Measurements from ENCODE around the gene COQ7. TPM values are rescaled to one million over a fixed set of nuclear protein-coding genes. Genes with fewer than 3 reads are reported as not detected.

COQ7 gene
- total RNA-seq, 1 donor from 2014 or later = 15.4 TPM

DNA sequence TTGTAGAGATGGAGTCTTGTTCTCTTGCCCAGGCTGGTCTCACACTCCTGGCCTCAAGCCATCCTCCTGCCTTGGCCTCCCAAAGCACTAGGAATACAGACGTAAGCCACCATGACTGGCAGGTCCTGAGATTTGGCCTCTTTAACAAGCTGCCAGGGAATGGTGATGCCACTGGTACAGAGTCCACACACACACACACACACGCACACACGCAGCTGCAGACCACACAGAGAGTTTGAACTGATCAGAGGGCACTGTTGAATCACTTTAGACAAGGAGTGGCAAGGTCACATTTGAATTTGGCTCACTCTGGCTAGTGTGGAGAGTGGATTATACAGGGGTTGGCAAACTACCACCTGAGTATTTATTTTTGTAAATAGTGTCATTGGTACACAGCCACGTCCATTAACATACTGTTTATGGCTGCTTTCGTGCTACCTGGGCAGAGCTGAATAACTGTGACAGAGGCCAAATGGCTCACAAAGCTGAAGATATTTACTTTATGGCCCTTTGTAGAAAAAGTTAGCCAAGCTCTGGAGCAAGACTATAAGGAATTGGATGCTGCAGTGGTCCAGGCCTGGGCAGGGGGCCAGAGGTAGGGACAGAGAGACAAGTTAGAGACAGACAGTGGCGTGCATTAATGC, 56.2 kb downstream of the COQ7 start:
- no peaks in the 10 kb centered on the region for H3K27me3 ChIP-seq
- peaks cover 30% of the 10 kb centered on the region for H3K4me1 ChIP-seq
- TF ChIP-seq, protein P1, sequence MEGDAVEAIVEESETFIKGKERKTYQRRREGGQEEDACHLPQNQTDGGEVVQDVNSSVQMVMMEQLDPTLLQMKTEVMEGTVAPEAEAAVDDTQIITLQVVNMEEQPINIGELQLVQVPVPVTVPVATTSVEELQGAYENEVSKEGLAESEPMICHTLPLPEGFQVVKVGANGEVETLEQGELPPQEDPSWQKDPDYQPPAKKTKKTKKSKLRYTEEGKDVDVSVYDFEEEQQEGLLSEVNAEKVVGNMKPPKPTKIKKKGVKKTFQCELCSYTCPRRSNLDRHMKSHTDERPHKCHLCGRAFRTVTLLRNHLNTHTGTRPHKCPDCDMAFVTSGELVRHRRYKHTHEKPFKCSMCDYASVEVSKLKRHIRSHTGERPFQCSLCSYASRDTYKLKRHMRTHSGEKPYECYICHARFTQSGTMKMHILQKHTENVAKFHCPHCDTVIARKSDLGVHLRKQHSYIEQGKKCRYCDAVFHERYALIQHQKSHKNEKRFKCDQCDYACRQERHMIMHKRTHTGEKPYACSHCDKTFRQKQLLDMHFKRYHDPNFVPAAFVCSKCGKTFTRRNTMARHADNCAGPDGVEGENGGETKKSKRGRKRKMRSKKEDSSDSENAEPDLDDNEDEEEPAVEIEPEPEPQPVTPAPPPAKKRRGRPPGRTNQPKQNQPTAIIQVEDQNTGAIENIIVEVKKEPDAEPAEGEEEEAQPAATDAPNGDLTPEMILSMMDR (IDR thresholded peaks at IDR 0.05) = no peak
- no peak for ATAC-seq
- intact Hi-C loops (cut with DNase I) = no loop called here
- H3K36me3 ChIP-seq = peaks cover 5% of the 10 kb centered on the region
- no peaks in the 10 kb centered on the region for H3K9me3 ChIP-seq
- no peak for DNase-seq
- H3K4me3 ChIP-seq = no peak overlapping the region
- no peak overlapping the region for H3K27ac ChIP-seq

DNA sequence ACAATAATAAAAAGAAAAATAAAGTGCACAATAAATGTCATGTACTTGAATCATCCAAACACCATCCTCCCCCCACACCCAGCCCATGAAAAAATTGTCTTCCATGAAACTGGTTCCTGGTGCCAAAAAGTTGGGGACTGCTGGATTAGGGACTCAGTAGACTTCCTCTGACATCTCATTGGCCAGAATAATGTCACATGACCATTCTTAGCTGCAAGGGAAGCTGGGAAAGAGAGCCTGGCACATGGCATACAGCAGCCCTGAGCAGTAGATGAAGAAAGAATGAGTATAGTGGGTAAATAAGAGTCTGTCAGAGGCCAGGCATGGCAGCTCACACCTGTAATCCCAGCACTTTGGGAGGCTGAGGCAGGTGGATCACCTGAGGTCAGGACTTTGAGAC, 58.9 kb downstream of the COQ7 start:
- ATAC-seq (no peak), DNase-seq (no peak)
- Histone ChIP-seq H3K27ac (no peak overlapping the region), H3K27me3 (no peaks in the 10 kb centered on the region), H3K4me3 (no peak overlapping the region), H3K9me3 (no peaks in the 10 kb centered on the region), H3K4me1 (peaks cover 32% of the 10 kb centered on the region), H3K36me3 (no peaks in the 10 kb centered on the region)
- TF ChIP-seq, protein P1 (IDR thresholded peaks at IDR 0.05) = no peak
- intact Hi-C loops (cut with DNase I) = no loop called here

DNA sequence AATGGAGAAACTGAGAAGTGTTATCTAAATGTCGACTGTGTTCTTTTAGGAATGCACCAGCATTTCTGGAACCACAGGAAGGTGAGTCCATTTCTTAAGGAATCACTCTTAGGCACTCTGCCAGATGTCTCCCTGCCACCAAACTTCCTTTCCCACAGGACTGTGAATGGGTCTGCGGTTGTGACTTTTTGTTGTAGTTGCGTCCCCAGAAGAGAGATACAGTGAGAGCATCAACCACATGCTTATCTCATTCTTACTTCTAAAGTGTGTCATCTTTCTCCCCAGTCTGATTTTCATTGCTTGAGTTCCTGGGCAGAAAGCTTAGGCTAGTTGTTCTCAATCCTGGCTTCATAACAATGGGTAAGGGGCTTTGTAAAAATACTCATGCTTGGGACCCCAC, 59.8 kb downstream of the COQ7 start:
- peaks cover 35% of the 10 kb centered on the region for H3K4me1 ChIP-seq
- H3K4me3 ChIP-seq = no peak overlapping the region
- H3K27me3 ChIP-seq = no peaks in the 10 kb centered on the region
- H3K36me3 ChIP-seq = no peaks in the 10 kb centered on the region
- H3K9me3 ChIP-seq = no peaks in the 10 kb centered on the region
- intact Hi-C loops (cut with DNase I) = no loop called here
- ATAC-seq (no peak), DNase-seq (no peak)
- TF ChIP-seq, protein P1 (IDR thresholded peaks at IDR 0.05) = no peak
- H3K27ac ChIP-seq = no peak overlapping the region

DNA sequence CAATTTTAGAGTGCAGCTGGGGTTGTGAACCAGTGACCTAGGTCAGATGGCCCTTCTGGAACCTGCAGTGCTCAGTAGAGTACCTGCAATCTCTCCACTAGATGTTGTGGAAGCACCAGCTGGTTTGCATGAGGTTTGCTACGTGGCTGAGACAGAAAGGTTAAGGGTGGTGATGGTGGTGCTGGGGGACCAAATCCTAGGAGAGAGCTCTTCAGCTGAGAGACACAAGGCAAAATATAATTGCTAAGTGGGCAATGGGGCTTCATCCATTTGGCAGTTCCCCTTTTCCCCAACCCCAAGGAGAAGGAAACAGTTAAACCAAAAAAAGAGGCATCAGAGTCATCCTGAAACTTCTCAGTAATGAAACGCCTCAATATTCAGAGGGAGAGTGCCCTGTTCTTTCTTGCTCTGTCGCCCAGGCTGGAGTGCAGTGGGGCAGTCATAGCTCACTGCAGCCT, 60.3 kb downstream of the COQ7 start:
- ATAC-seq (no peak), DNase-seq (no peak)
- Histone ChIP-seq H3K36me3 (no peaks in the 10 kb centered on the region), H3K27ac (no peak overlapping the region), H3K9me3 (no peaks in the 10 kb centered on the region), H3K4me1 (peaks cover 36% of the 10 kb centered on the region), H3K27me3 (no peaks in the 10 kb centered on the region), H3K4me3 (no peak overlapping the region)
- intact Hi-C loops (cut with DNase I) = no loop called here
- TF ChIP-seq, protein P1 (IDR thresholded peaks at IDR 0.05) = no peak

DNA sequence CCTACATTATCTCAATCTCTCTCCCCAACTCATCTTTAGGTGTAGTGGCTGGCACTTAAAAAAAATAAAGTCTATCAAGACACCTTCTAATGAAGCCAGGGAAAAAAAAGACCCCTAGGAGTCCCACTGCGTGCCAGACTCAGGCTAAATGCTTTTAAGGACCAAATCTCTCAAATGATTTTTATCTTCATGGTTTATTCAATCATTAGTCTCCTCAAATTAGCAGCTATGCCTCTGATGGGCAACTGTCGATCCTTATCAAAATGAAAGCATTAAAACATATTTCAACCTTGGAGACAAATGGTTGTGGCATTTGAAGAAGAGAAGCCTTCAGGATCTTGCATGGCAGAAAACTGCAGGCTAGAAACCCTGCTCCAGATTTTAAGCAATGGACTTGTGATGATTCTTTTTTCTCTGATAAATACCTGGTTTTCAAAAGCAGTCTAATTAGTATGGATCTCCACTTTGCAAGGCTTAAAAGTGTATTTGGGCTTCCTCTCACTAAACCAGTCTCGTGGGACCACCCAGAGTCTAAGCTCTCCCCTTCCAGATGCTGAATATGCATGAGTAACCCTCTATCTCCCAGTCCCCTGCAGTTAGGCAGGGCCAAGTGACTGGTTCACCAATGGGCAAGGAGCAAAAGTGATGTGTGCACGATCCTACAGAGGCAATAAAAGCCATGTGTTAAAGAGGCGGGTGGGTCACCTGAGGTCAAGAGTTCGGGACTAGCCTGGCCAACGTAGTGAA, 61.2 kb downstream of the COQ7 start:
- intact Hi-C loops (cut with DNase I) = no loop called here
- no peak overlapping the region for H3K27ac ChIP-seq

More for the DNA sequence above, 61.2 kb downstream of the COQ7 start:
- no peaks in the 10 kb centered on the region for H3K9me3 ChIP-seq
- TF ChIP-seq, protein P1 (IDR thresholded peaks at IDR 0.05) = no peak
- no peak overlapping the region for H3K4me3 ChIP-seq
- no peak for DNase-seq
- no peak for ATAC-seq
- H3K36me3 ChIP-seq = no peaks in the 10 kb centered on the region
- H3K4me1 ChIP-seq = peaks cover 36% of the 10 kb centered on the region
- no peaks in the 10 kb centered on the region for H3K27me3 ChIP-seq

Other genes with a start within 250 kb of the COQ7 start
- gene SMG1, start 141.2 kb upstream of the COQ7 start, total RNA-seq = 79.5 TPM
- gene TMC7, start 83.7 kb upstream of the COQ7 start, total RNA-seq = 5.0 TPM
- 68.9 TPM for gene ITPRIPL2, start 46.4 kb downstream of the COQ7 start, total RNA-seq
- 13.7 TPM for gene SYT17, start 100.6 kb downstream of the COQ7 start, total RNA-seq
- 0.17 TPM for gene CLEC19A, start 218.1 kb downstream of the COQ7 start, total RNA-seq

Data from upper lobe of right lung (tissue), 1 donor.